A673 (cell line): ENCODE data around the gene ZCCHC13.

Source experiments
- EZH2 ChIP-seq: fragments of 200-600 bp; sonication (generic); IDR thresholded peaks from 2 replicates; pipeline ENCODE4 v1.6.1; 2017; ENCODE audit warnings: borderline replicate concordance, low read depth, mild to moderate bottlenecking, mixed read lengths, antibody characterized with exemption, low read length; ENCODE audit not compliant: poor library complexity, severe bottlenecking
- TF ChIP-seq, protein P1 (sequence below): fragments of 300-800, 200-600 bp; sonication (generic); conservative IDR thresholded peaks from 2 replicates; pipeline ENCODE4 v1.5.1; 2017; ENCODE audit warnings: low read depth, mild to moderate bottlenecking, antibody characterized with exemption, low read length, moderate library complexity, mixed read lengths

DNA sequence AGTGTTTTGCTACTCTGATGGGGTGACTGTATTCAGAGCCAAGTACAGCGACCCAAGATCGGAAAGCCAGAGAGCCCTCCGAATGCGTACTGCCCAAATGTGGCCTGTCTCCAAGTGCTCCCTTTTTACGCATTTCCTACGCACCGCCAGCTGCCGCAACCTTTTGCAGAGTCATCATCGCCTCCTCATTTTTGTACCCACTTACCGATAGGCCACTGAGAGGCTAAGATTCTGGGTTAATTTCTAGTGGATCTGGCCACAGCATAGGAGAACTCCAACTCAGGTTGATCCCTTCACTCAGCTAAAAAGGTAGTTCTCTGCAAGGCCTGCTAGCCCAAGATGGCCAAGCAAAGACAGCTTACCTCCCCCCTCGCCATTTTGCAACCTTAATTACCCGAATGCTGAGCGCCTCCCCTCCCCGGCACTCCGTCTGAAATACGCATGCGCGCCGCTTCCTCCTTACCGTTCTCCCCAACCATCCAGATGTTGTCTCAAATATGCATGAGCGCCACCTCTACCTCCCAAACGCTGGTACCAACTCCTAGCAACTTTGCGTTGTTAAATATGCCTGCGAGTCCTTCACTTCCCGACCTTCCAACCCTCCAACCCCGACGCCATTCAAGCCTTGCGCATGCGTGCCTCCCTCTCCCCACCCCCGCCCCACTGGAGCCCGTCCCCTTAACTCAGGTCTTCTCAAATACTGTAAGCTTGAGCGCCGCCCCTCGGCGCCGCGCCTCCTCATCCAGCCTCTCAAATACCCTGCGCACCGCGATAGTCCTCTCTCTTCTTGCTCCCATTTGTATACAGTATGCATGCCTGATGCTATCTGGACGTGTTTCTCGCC lies 11.8 kb upstream of the ZCCHC13 start:
- no peak for TF ChIP-seq EZH2
- TF ChIP-seq, protein P1, sequence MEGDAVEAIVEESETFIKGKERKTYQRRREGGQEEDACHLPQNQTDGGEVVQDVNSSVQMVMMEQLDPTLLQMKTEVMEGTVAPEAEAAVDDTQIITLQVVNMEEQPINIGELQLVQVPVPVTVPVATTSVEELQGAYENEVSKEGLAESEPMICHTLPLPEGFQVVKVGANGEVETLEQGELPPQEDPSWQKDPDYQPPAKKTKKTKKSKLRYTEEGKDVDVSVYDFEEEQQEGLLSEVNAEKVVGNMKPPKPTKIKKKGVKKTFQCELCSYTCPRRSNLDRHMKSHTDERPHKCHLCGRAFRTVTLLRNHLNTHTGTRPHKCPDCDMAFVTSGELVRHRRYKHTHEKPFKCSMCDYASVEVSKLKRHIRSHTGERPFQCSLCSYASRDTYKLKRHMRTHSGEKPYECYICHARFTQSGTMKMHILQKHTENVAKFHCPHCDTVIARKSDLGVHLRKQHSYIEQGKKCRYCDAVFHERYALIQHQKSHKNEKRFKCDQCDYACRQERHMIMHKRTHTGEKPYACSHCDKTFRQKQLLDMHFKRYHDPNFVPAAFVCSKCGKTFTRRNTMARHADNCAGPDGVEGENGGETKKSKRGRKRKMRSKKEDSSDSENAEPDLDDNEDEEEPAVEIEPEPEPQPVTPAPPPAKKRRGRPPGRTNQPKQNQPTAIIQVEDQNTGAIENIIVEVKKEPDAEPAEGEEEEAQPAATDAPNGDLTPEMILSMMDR: peak; percentile 46; the same call in 1 of the 2 replicates
